Measurements from ENCODE around the gene COLEC11.

The COLEC11 gene

GRCh38 chr2:3641181-3641580, 46.3 kb downstream of the COLEC11 start:
- no peak for DNase-seq

GRCh38 chr2:3641841-3642421, 47.0 kb downstream of the COLEC11 start:
- DNase-seq = no peak

GRCh38 chr2:3642521-3643215, 47.8 kb downstream of the COLEC11 start:
- DNase-seq = no peak

- DNase-seq = no peak
Observed at GRCh38 chr2:3643371-3644245, 48.7 kb downstream of the COLEC11 start.

- DNase-seq = no peak
Observed at GRCh38 chr2:3644246-3644525, 49.3 kb downstream of the COLEC11 start.

GRCh38 chr2:3644891-3645605, 50.1 kb downstream of the COLEC11 start:
- no peak for DNase-seq

GRCh38 chr2:3645745-3646389, 51.0 kb downstream of the COLEC11 start:
- no peak for DNase-seq

- DNase-seq = no peak
Observed at GRCh38 chr2:3646446-3646845, 51.5 kb downstream of the COLEC11 start.

GRCh38 chr2:3647246-3647645, 52.3 kb downstream of the COLEC11 start:
- no peak for DNase-seq

GRCh38 chr2:3647831-3648651, 53.1 kb downstream of the COLEC11 start:
- no peak for DNase-seq

GRCh38 chr2:3648652-3649177, 53.8 kb downstream of the COLEC11 start:
- no peak for DNase-seq

GRCh38 chr2:3649581-3649980, 54.7 kb downstream of the COLEC11 start:
- DNase-seq = no peak

- DNase-seq = no peak
Observed at GRCh38 chr2:3650140-3650920, 55.4 kb downstream of the COLEC11 start.

- peak; percentile 77 for DNase-seq
Observed at GRCh38 chr2:3651691-3652648, 57.1 kb downstream of the COLEC11 start.

- no peak for DNase-seq
Observed at GRCh38 chr2:3652896-3653625, 58.1 kb downstream of the COLEC11 start.

- no peak for DNase-seq
Observed at GRCh38 chr2:3654011-3654410, 59.1 kb downstream of the COLEC11 start.

GRCh38 chr2:3654531-3655225, 59.8 kb downstream of the COLEC11 start:
- no peak for DNase-seq

All from activated CD4-positive, alpha-beta T cell treated with anti-CD3 and anti-CD28 coated beads for 48 hours (primary cell).